Measurements from ENCODE around the gene DKC1.

DKC1 gene

DNA sequence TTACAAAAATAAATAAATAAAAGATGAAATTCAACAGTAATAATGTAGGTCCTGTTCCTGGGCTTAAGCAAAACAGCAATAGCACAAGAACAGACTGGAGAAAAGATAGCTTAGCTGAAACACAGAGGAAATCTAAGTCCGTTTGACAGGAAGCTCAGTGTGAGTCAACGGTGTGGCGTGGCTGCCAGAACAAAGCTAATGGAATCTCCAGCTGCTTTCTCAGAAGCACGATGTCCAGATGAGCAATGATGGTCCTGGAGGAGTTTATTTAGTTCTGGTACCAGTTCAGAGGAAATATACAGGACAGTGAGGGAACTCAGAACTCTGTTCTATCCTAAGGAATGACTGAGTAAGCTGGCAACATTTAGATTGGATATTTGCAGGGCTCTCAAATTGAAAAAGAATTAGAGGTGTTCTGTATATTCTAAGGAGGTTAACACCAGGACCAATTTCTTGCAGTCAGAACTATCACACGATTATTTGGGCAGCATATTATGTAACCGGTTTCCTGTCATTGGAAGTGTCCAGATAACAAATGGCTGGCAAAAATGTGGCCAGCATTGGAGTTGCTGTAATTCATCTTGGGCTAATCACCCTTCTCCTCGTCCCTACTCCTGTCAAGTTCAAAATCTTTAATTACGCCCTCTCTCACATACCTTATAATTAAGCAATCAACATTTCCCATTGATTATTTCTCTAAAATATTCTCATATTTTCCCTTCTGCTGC lies 24.5 kb upstream of the DKC1 start:
- TF ChIP-seq Cebpa-rat (IDR thresholded peaks at IDR 0.05) = no peak
- Histone ChIP-seq H3K27ac (peak overlapping the region in 10 of 11 experiments; percentile 84 to 95 (median 88); a peak in 20 of 22 replicates), H3K4me3 (0 out of 20 replicates have a peak overlapping the region, but pooled peaks of 1 of the 10 experiments have one; percentile 15), H3K9me3 (replicated peaks in 1 of 11) (peaks cover 10 to 28% (median 16%) of the 10 kb centered on the region in 11 experiments; a peak in 19 of 22 replicates), H3K27me3 (peaks cover 73 to 100% (median 89%) of the 10 kb centered on the region in 11 experiments), H4K20me1 (no peaks in the 10 kb centered on the region), H3K36me3 (peaks cover 0 to 25% (median 7%) of the 10 kb centered on the region in 11 experiments; a peak in 6 of 22 replicates), H3K4me1 (peaks cover 57 to 88% (median 70%) of the 10 kb centered on the region in 10 experiments), H3K9ac (peak overlapping the region in 9 of 11 experiments; percentile 32 to 77 (median 62); a peak in 17 of 22 replicates), H3K4me2 (peak overlapping the region; percentile 51 to 90 (median 75))

DNA sequence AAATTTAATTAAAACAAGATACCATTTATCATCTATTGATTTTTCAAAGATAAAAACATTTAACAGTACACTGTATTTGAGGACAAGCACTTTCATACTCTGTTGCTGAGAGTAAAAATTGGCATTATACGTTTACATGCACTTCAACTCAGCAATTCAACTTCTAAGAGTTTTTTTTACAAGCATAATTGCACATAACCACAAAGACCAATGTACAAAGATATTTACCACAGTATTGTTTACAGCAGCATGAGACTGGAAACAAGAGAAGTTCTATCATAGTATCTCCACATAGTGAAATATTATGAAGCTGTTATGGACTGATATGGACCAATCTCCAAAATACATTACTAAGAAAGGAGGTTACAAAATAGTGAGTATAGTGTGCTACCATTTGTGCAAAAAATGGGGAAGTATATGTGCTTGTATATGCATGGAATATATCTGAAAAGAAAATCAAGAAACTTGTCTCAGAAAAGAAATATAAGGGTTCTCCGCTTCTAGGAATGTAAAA lies 22.7 kb upstream of the DKC1 start:
- peaks cover 0 to 25% (median 7%) of the 10 kb centered on the region in 11 experiments; a peak in 6 of 22 replicates for H3K36me3 ChIP-seq
- no peak overlapping the region for H3K4me3 ChIP-seq
- peaks cover 14 to 31% (median 19%) of the 10 kb centered on the region in 11 experiments; a peak in 21 of 22 replicates for H3K9me3 ChIP-seq (replicated peaks in 1 of 11)
- peak overlapping the region in 8 of 11 experiments; percentile 1 to 49 (median 36); a peak in 11 of 22 replicates for H3K4me2 ChIP-seq
- no peak overlapping the region for H3K9ac ChIP-seq
- 0 out of 22 replicates have a peak overlapping the region, but pooled peaks of 2 of the 11 experiments have one; percentile 3 to 25 for H3K27ac ChIP-seq
- peaks cover 39 to 77% (median 52%) of the 10 kb centered on the region in 10 experiments for H3K4me1 ChIP-seq
- TF ChIP-seq Cebpa-rat (IDR thresholded peaks at IDR 0.05) = no peak
- no peaks in the 10 kb centered on the region for H4K20me1 ChIP-seq
- H3K27me3 ChIP-seq = peaks cover 58 to 87% (median 77%) of the 10 kb centered on the region in 11 experiments

DNA sequence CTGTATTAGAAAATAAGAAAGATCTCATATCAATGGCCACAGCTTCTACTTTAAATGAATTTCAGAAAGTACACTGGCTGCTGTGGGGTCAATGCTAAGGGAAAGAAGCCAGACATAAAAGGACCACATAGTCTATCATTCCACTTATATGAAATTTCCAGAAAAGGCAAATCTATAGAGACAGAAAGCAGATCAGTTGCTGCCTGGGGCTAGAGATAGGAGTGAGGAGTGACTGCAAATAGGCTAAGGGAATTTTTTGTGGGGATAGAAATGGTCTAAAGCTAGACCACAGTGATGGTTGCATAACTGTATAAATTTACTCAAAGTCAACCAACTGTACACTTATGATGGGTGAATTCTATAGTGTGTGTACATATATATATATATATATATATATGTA lies 20.1 kb upstream of the DKC1 start:
- Histone ChIP-seq H3K9me3 (replicated peaks in 1 of 11) (peaks cover 22 to 43% (median 27%) of the 10 kb centered on the region in 11 experiments), H4K20me1 (no peaks in the 10 kb centered on the region), H3K4me3 (no peak overlapping the region), H3K4me2 (no peak overlapping the region), H3K27ac (no peak overlapping the region), H3K36me3 (peaks cover 0 to 17% (median 7%) of the 10 kb centered on the region in 11 experiments; a peak in 5 of 22 replicates), H3K4me1 (peaks cover 13 to 69% (median 27%) of the 10 kb centered on the region in 10 experiments), H3K27me3 (peaks cover 42 to 84% (median 64%) of the 10 kb centered on the region in 11 experiments), H3K9ac (no peak overlapping the region)
- no peak for TF ChIP-seq Cebpa-rat (IDR thresholded peaks at IDR 0.05)

DNA sequence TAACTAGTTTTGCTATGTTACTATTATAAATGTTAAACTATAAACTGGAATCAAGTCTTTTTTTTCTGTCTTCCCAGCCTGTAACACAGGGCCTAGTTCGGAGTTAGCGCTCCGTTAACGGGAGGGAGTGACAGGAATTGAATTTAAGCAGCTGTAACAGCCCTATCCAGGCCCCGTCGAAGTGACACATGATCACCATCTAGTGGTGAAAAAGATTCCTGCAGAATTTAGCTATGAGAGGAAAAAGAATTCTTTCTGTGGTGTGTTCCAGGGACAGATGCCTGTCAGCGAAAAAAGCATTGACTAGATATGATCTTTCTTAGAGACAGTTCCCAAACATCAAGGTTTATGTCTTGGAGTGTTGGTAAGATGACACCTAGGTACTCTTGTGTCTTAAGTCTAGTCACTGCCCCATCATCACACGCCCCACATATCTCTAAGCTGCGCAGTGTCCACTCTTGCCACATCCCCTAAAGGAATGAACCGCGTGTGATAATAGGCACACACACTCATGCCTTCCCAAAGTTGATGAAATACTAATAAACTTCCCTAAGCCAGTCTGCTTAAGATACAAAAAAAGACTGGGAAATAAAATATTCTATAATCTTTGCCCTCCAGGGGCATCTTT lies 13.8 kb upstream of the DKC1 start:
- H3K27me3 ChIP-seq = peaks cover 34 to 71% (median 61%) of the 10 kb centered on the region in 11 experiments; a peak in 21 of 22 replicates
- TF ChIP-seq Cebpa-rat (IDR thresholded peaks at IDR 0.05) = no peak
- 0 out of 22 replicates have a peak, but pooled peaks cover 0 to 6% (median 0%) of the 10 kb centered on the region in 11 experiments for H3K36me3 ChIP-seq
- peaks cover 0 to 14% (median 0%) of the 10 kb centered on the region in 11 experiments; a peak in 3 of 22 replicates for H4K20me1 ChIP-seq
- H3K4me3 ChIP-seq = peak overlapping the region in 7 of 10 experiments; percentile 66 to 80 (median 75); a peak in 13 of 20 replicates
- peaks cover 16 to 44% (median 27%) of the 10 kb centered on the region in 10 experiments for H3K4me1 ChIP-seq
- H3K9ac ChIP-seq = peak overlapping the region in 9 of 11 experiments; percentile 25 to 88 (median 83); a peak in 11 of 22 replicates
- peak overlapping the region in 4 of 11 experiments; percentile 14 to 45 (median 25); a peak in 6 of 22 replicates for H3K27ac ChIP-seq
- H3K4me2 ChIP-seq = peak overlapping the region; percentile 64 to 96 (median 74)
- H3K9me3 ChIP-seq (replicated peaks in 1 of 11) = peaks cover 10 to 23% (median 13%) of the 10 kb centered on the region in 11 experiments; a peak in 21 of 22 replicates

DNA sequence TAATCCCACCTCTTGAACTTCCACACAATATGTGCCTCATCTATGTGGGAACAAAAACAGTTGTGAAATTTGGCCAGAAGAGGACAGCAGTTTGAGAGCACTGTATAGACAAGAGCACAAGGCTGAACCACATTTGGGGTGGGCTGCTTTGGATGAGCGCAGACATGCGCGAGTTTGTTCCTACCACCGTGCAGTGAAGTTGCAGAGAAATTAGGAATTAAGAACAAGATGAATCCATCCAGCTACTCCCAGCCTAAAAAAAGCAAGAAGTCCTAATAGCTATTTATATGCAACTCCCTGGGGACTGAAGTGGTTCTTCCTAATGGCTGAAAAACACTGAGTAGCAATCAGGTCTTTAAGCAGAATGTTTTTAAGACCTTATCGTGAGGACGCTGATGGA lies 12.8 kb upstream of the DKC1 start:
- TF ChIP-seq Cebpa-rat (IDR thresholded peaks at IDR 0.05) = no peak
- H3K27ac ChIP-seq = peak overlapping the region; percentile 77 to 88 (median 83); a peak in 20 of 22 replicates
- H3K9me3 ChIP-seq (replicated peaks in 1 of 11) = peaks cover 9 to 21% (median 12%) of the 10 kb centered on the region in 11 experiments; a peak in 21 of 22 replicates
- peaks cover 0 to 14% (median 0%) of the 10 kb centered on the region in 11 experiments; a peak in 3 of 22 replicates for H4K20me1 ChIP-seq
- H3K9ac ChIP-seq = peak overlapping the region; percentile 81 to 88 (median 85)
- H3K36me3 ChIP-seq = 0 out of 22 replicates have a peak, but pooled peaks cover 0 to 6% (median 0%) of the 10 kb centered on the region in 11 experiments
- H3K4me2 ChIP-seq = peak overlapping the region; percentile 64 to 96 (median 74)
- peaks cover 16 to 44% (median 27%) of the 10 kb centered on the region in 10 experiments for H3K4me1 ChIP-seq
- H3K4me3 ChIP-seq = peak overlapping the region; percentile 64 to 80 (median 71)
- H3K27me3 ChIP-seq = peaks cover 44 to 79% (median 69%) of the 10 kb centered on the region in 11 experiments; a peak in 21 of 22 replicates

DNA sequence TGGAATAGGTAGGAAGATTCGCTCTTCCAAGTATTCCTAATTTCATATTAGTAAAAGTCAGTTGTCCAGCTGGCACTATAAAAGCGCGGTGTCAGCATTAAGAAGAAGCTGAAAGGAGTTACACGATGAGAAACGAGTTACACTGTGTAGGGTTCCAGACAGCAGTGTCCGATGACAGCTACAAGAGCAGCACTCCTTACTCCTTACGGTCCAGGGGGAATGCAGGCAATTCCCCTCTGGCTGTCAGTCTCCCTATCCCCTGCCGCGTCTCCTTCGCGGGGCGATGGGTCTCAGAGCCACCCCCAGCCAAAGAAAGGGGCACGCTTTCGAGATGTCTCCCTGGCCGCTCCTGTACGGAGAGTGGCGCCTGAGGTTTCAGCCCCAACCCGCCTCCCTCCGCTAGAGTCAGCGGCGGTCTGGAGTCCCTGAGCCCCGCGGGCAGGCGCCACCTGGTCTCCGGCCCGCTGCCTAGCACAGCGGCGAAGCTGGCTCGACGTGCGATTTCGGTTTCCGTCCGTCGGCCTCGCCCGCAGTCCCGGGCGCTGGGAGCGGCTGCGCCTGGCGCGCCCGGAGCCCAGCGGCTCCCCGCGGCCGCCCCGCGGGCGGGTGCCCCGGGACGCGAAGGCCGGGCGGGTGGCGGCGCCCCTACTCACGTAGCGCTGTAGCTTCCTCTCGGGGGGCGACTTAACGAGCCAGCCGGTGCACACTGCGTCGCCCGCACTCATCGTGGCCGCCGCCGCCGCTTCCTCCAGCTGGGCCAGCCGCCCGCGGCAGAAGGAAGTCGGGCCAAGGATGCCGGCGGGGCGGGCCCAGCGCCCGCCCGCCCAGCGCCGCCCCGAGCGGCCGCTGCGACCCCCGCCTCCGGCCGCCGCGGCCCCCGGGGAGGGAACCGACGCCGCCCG lies 12.1 kb upstream of the DKC1 start, which contains the start of gene GAB3:
GAB3 (minus strand) TSS at position 777 of the 902 bp plus-strand sequence; CDS start at position 725, 52 bp downstream.
- Histone ChIP-seq H3K9ac (peak within 1 kb of the TSS; percentile 81 to 88 (median 85)), H3K4me3 (peak within 1 kb of the TSS; percentile 64 to 80 (median 71)), H3K27ac (peak within 1 kb of the TSS; percentile 77 to 88 (median 83)), H3K4me1 (peaks cover 16 to 44% (median 27%) of the 10 kb centered on the region in 10 experiments), H4K20me1 (peaks cover 0 to 14% (median 0%) of the 10 kb centered on the region in 11 experiments; a peak in 3 of 22 replicates), H3K9me3 (replicated peaks in 1 of 11) (peaks cover 2 to 14% (median 5%) of the 10 kb centered on the region in 11 experiments; a peak in 19 of 22 replicates), H3K4me2 (peak within 1 kb of the TSS; percentile 64 to 96 (median 74)), H3K36me3 (no peaks in the 10 kb centered on the region), H3K27me3 (peaks cover 44 to 82% (median 76%) of the 10 kb centered on the region in 11 experiments)
- no peak for TF ChIP-seq Cebpa-rat (IDR thresholded peaks at IDR 0.05)

DNA sequence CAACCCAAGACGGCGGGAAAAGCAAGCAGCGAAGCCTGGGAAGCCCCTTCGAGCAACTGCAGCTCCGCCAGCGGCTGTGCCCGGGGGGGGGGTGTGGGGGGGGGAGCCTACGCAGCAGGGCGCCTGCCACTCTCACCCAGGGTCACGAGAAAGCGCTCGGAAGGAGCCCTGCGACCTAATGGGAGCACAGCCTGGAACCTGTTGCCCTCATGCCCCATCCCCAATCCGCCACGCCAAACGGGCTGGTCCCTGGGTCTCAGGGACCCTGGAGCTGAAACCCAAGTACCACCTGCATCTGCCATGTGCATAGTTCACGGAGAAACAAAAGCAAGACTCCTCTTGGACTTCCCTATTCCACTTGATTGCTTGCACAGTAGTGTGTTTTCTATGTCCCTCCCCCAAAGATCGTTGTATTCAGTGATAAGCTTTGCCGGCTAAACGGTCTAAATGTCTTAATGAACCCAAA lies 11.4 kb upstream of the DKC1 start:
- Histone ChIP-seq H3K4me3 (peak overlapping the region; percentile 64 to 80 (median 71)), H3K4me1 (peaks cover 16 to 41% (median 25%) of the 10 kb centered on the region in 10 experiments), H3K9ac (peak overlapping the region; percentile 81 to 88 (median 85))

More for the DNA sequence above, 11.4 kb upstream of the DKC1 start:
- H3K9me3 ChIP-seq (replicated peaks in 1 of 11) = peaks cover 0 to 8% (median 0%) of the 10 kb centered on the region in 11 experiments; a peak in 3 of 22 replicates
- H3K4me2 ChIP-seq = peak overlapping the region; percentile 34 to 77 (median 66); a peak in 21 of 22 replicates
- H4K20me1 ChIP-seq = peaks cover 0 to 14% (median 0%) of the 10 kb centered on the region in 11 experiments; a peak in 3 of 22 replicates
- no peaks in the 10 kb centered on the region for H3K36me3 ChIP-seq
- peak overlapping the region; percentile 77 to 88 (median 83); a peak in 21 of 22 replicates for H3K27ac ChIP-seq
- peaks cover 44 to 83% (median 71%) of the 10 kb centered on the region in 11 experiments for H3K27me3 ChIP-seq
- TF ChIP-seq Cebpa-rat (IDR thresholded peaks at IDR 0.05) = no peak
